Retinal pigment epithelial cell (primary cell): Measurements from ENCODE around the gene DCHS2.

Experiments
- DNase-seq: peaks from one replicate; pipeline ENCODE4 v3.0.0-alpha.2; 2010; ENCODE audit warnings: low read depth
- H3K4me3 ChIP-seq: 2 replicates; pipeline ENCODE4 v1.5.1; 2011; ENCODE audit warnings: mild to moderate bottlenecking, low read length, control low read depth, moderate library complexity
- CTCF ChIP-seq: conservative IDR thresholded peaks from 2 replicates; pipeline ENCODE4 v1.5.1; 2011; ENCODE audit warnings: low read depth, low read length, control low read depth, inconsistent platforms

The DCHS2 gene

DNA sequence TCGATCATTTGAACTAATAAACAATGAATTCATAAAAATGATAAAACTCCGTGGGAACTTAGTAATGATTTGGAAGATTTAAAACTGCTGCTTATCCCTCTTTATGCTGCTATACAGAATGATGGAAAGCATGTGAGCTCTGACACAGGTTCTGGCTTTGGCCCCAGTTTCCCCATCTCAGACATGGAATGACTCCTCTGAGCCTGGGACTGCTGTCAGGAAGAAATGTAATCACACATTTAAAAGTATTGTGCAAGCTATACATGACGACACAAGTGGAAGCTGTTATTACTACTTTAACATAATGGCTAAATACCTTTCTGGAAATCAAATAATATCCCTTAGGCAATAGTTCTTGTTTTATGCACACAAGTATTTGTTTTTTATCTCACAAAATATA, 161.7 kb downstream of the DCHS2 start:
- no peak overlapping the region for H3K4me3 ChIP-seq
- no peak for DNase-seq
- TF ChIP-seq CTCF: no peak

DNA sequence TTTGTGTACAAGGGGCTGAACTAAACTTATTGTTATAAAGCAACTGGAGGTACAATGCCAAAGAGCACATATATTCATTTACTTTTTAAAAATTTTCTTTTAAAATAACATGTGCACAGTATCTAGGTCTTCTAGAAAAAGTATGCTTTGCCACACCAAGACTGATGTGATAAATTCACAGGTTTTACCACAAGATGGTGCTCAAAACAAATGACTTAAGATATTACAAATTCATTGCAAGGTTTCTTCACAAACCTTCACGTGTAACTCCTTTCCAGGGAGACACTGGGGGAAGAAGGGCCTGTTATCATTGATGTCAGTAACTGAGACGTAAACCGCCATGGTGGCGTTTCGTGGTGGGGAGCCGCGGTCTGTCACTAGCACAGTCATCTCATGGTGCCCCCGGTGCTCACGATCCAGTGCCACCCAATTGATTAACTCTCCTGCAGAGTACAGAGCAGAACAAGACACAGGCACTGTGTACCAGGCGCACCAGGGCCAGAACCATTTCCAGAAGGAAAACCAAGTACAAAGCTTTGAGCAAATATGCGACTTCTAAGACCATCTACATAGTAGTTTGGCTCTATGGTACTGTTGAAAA, 162.2 kb downstream of the DCHS2 start:
- no peak for DNase-seq
- peak; percentile 42 for TF ChIP-seq CTCF

GRCh38 chr4:154328030-154328429, 163.6 kb downstream of the DCHS2 start:
- no peak overlapping the region for H3K4me3 ChIP-seq
- DNase-seq: no peak
- no peak for TF ChIP-seq CTCF

More for the DNA sequence above, 162.2 kb downstream of the DCHS2 start:
- H3K4me3 ChIP-seq: no peak overlapping the region

GRCh38 chr4:154320521-154320920, 171.1 kb downstream of the DCHS2 start:
- TF ChIP-seq CTCF: no peak
- DNase-seq: no peak
- H3K4me3 ChIP-seq: no peak overlapping the region

GRCh38 chr4:154319736-154320135, 171.9 kb downstream of the DCHS2 start:
- TF ChIP-seq CTCF: no peak
- H3K4me3 ChIP-seq: no peak overlapping the region
- no peak for DNase-seq

- no peak for DNase-seq
- H3K4me3 ChIP-seq: no peak overlapping the region
- no peak for TF ChIP-seq CTCF
Measured at GRCh38 chr4:154317201-154317999, 174.2 kb downstream of the DCHS2 start.

- DNase-seq: no peak
- no peak overlapping the region for H3K4me3 ChIP-seq
- no peak for TF ChIP-seq CTCF
Measured at GRCh38 chr4:154315741-154316140, 175.9 kb downstream of the DCHS2 start.
